Measurements from ENCODE around the gene PPP6C. TPM values are rescaled to one million over a fixed set of nuclear protein-coding genes. Genes with fewer than 3 reads are reported as not detected.

Gene PPP6C
- total RNA-seq, 1 experiment from 2014 or later = 53.3 TPM

DNA sequence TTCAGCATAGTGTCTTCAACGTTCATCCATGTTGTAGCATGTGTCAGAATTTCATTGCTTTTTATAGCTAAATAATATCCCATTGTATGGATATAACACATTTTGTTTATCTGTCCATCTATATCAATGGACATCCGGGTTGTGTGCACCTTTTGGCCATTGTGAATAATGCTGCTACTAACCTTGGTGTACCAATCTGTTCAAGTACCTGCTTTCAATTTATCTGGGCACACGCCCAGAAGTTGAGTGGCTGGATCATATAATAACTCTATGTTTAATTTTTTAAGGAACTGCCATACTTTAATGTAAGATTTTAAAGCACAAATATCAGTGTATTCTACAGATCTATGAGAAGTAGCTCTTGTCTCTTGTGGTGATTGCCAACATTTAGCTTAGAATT, 89.8 kb downstream of the PPP6C start:
- no peak for DNase-seq
- no peak overlapping the region for H3K4me3 Mint-ChIP-seq
- TF ChIP-seq CTCF (conservative IDR thresholded peaks at IDR 0.05) = no peak
- Histone ChIP-seq H2AFZ (ENCODE audit: low read length) (no peak overlapping the region), H3K27me3 (ENCODE audit: insufficient read depth, low read length) (no peaks in the 10 kb centered on the region), H2BK5ac (ENCODE audit: insufficient read length, low read length) (no peak overlapping the region), H2BK20ac (ENCODE audit: low read depth, low read length, poor library complexity, severe bottlenecking) (no peak overlapping the region), H3K23me2 (ENCODE audit: insufficient read length, low read depth, low read length, poor library complexity, severe bottlenecking) (no peaks in the 10 kb centered on the region), H2BK12ac (ENCODE audit: insufficient read length, low read depth, low read length) (no peak overlapping the region), H3K9ac (ENCODE audit: extremely low read depth, insufficient read length, low read length) (no peak overlapping the region), H4K91ac (ENCODE audit: insufficient read length, low read depth, low read length) (no peak overlapping the region), H3K27ac (ENCODE audit: insufficient read length, low read depth, low read length) (no peak overlapping the region), H4K5ac (ENCODE audit: insufficient read length, low read depth, low read length) (no peak overlapping the region), H4K20me1 (ENCODE audit: control insufficient read depth, insufficient read depth, insufficient read length) (no peaks in the 10 kb centered on the region), H4K8ac (replicated peaks; ENCODE audit: insufficient read length, low read depth, low read length) (no peak overlapping the region), H3K4me2 (ENCODE audit: insufficient read depth, insufficient read length, low read length) (no peak overlapping the region), H3K9me3 (ENCODE audit: control insufficient read depth, low read depth, low read length) (no peaks in the 10 kb centered on the region), H2BK15ac (ENCODE audit: low read depth, low read length) (no peak overlapping the region), H2BK120ac (ENCODE audit: low read depth, low read length, poor library complexity, severe bottlenecking) (no peak overlapping the region), H3K79me2 (ENCODE audit: insufficient read depth, low read length) (no peaks in the 10 kb centered on the region), H3K14ac (ENCODE audit: insufficient read depth, low read length) (no peak overlapping the region), H3K23ac (ENCODE audit: insufficient read length, low read depth, low read length) (no peak overlapping the region), H3T11ph (ENCODE audit: low read length) (no peak overlapping the region), H3K4ac (ENCODE audit: low read depth, low read length) (no peak overlapping the region), H3K18ac (ENCODE audit: insufficient read length, low read depth, low read length) (no peak overlapping the region), H3K79me1 (ENCODE audit: insufficient read depth, low read depth, low read length, poor library complexity, severe bottlenecking) (peaks cover 7% of the 10 kb centered on the region), H2AK5ac (ENCODE audit: insufficient read length, low read length) (no peak overlapping the region), H3K56ac (ENCODE audit: insufficient read length, low read depth, low read length) (no peak overlapping the region), H3K4me1 (ENCODE audit: insufficient read depth, low read length) (no peaks in the 10 kb centered on the region)
- no peak overlapping the region for H3K27ac Mint-ChIP-seq
- H3K4me1 Mint-ChIP-seq = peaks cover 3 to 5% of the 10 kb centered on the region in 2 experiments; a peak in 1 of 4 replicates
- H3K27me3 Mint-ChIP-seq (ENCODE audit: low read depth) = no peaks in the 10 kb centered on the region
- H3K36me3 Mint-ChIP-seq (ENCODE audit: insufficient read depth in 1 of 3, low read depth in 3 of 3) = peaks cover 3 to 18% (median 12%) of the 10 kb centered on the region in 3 experiments
- H3K9me3 Mint-ChIP-seq = peaks cover 7% of the 10 kb centered on the region in 2 experiments; a peak in 4 of 5 replicates
- no CpG with 5 or more reads among the region's 3 CpGs for WGBS (ENCODE audit: extremely low coverage, insufficient read length, low lambda C conversion rate)

Other genes starting within 250 kb of the PPP6C start
- gene GOLGA1, start 248.7 kb downstream of the PPP6C start, total RNA-seq (2021) = 7.6 TPM in 2 replicates
- gene SCAI, start 46.3 kb downstream of the PPP6C start, total RNA-seq (2021) = 14.1 and 15.5 TPM in 2 replicates
- gene RABEPK, start 10.7 kb upstream of the PPP6C start, total RNA-seq (2021) = 21.8 and 24.4 TPM in 2 replicates
- 240 and 244 TPM in 2 replicates for gene HSPA5, start 51.5 kb upstream of the PPP6C start, total RNA-seq (2021)
- 39.2 and 39.5 TPM in 2 replicates for gene GAPVD1, start 72.0 kb upstream of the PPP6C start, total RNA-seq (2021)

Data from H9 (cell line).